Prostate gland (tissue), 2 donors: ENCODE data around the gene PAAF1. TPM values are rescaled to one million over a fixed set of nuclear protein-coding genes. Genes with fewer than 3 reads are reported as not detected.

Source experiments
- DNase-seq: peaks from one replicate; pipeline ENCODE4 v3.0.0-alpha.2; 2019; ENCODE audit warnings: low spot score
- H3K27ac ChIP-seq, 2 donors: fragments of 200-600 bp; sonication (generic); 2 replicates each; pipeline ENCODE4 v1.5.1; 2017 to 2019
- H3K27me3 ChIP-seq: fragments of 200-600 bp; sonication (generic); replicated peaks from 2 replicates; pipeline ENCODE4 v1.5.1; 2019; ENCODE audit not compliant: insufficient read depth
- H3K36me3 ChIP-seq, 2 donors: fragments of 200-600 bp; sonication (generic); 1 replicate in 1 of 2; 2 replicates in 1 of 2; pipeline versions ENCODE4 v1.5.1 to v1.8.1; 2017 to 2019
- H3K4me1 ChIP-seq: fragments of 200-600 bp; sonication (generic); replicated peaks from 2 replicates; pipeline ENCODE4 v1.5.1; 2019
- H3K4me3 ChIP-seq, 2 donors: fragments of 200-600 bp; sonication (generic); 2 replicates each; pipeline ENCODE4 v1.5.1; 2017 to 2019
- H3K9me3 ChIP-seq: fragments of 200-600 bp; sonication (generic); 2 replicates; pipeline ENCODE4 v1.5.1; 2017
- CTCF ChIP-seq, 4 experiments: fragments of 200-600 bp in 2 of 4; fragments of 450-650 bp in 2 of 4; sonication (generic) in 2 of 4; IDR thresholded peaks; 1 replicate in 3 of 4; 2 replicates in 1 of 4; pipeline ENCODE4 v1.5.1; 2016 to 2019; ENCODE audit warnings: antibody characterized with exemption in 4 of 4, mild to moderate bottlenecking in 2 of 4, moderate library complexity in 2 of 4
- POLR2A ChIP-seq: fragments of 450-650 bp; IDR thresholded peaks from one replicate; pipeline ENCODE4 v1.6.1; 2016; ENCODE audit warnings: antibody characterized with exemption, mild to moderate bottlenecking
- POLR2AphosphoS5 ChIP-seq: sonication (generic); formaldehyde crosslinking; IDR thresholded peaks from one replicate; pipeline ENCODE4 v1.6.1; 2017; ENCODE audit warnings: antibody characterized with exemption
- WGBS: methylation state at CpG from one replicate; pipeline ENCODE4 v1.1.5; 2018; 5-methylcytosine and 5-hydroxymethylcytosine counted together
- intact Hi-C: fragments of 100-400 bp; cut with DNase I; formaldehyde crosslinking; loops from one replicate; pipeline ENCODE4 v1.14.2; 2022
- total RNA-seq, 2 donors: library from RNA; depleted of rRNA; stranded (reverse); fragments of >200 nt; gene quantifications; one replicate each; pipeline ENCODE4 v1.1.0, GENCODE V29; 2016

The PAAF1 gene
- total RNA-seq, 2 donors from 2014 or later: 15.6 to 28.3 TPM

- no peak for DNase-seq
- Histone ChIP-seq H3K27me3 (no peaks in the 10 kb centered on the region), H3K4me1 (no peaks in the 10 kb centered on the region)
Observed at GRCh38 chr11:73978576-73979086, 101.8 kb downstream of the PAAF1 start.

GRCh38 chr11:73980001-73980961, 103.5 kb downstream of the PAAF1 start:
- Histone ChIP-seq H3K9me3 (no peaks in the 10 kb centered on the region), H3K4me3 (no peak overlapping the region), H3K27ac (no peak overlapping the region), H3K36me3 (no peaks in the 10 kb centered on the region), H3K27me3 (no peaks in the 10 kb centered on the region), H3K4me1 (no peaks in the 10 kb centered on the region)
- TF ChIP-seq POLR2AphosphoS5 (no peak), POLR2A (no peak), CTCF (IDR thresholded peaks at IDR 0.05) (no peak)
- intact Hi-C loops: loop anchor here (5.0 kb wide), 1 partner anchor 347 kb away; no protein-coding TSS in a partner anchor
- no peak for DNase-seq
- WGBS: 63% methylated on average over 6 of the region's 6 CpGs

More at GRCh38 chr11:73978576-73979086, 101.8 kb downstream of the PAAF1 start:
- TF ChIP-seq POLR2A (no peak), POLR2AphosphoS5 (no peak), CTCF (IDR thresholded peaks at IDR 0.05) (no peak)
- no peaks in the 10 kb centered on the region for H3K9me3 ChIP-seq
- no peak overlapping the region for H3K27ac ChIP-seq
- no peak overlapping the region for H3K4me3 ChIP-seq
- intact Hi-C loops: no loop called here
- no peaks in the 10 kb centered on the region for H3K36me3 ChIP-seq
- WGBS: 95% methylated on average over 3 of the region's 3 CpGs

Other genes with a start within 250 kb of the PAAF1 start
- gene PLEKHB1, start 230.4 kb upstream of the PAAF1 start, total RNA-seq: 10 to 100 TPM; 30.8 to 64.9 TPM
- gene RAB6A, start 115.9 kb upstream of the PAAF1 start, total RNA-seq: 100 to 1,000 TPM; 152 to 200 TPM
- gene MRPL48, start 89.1 kb upstream of the PAAF1 start, total RNA-seq: 10 to 100 TPM; 11.1 to 33.0 TPM
- gene COA4, start 153 bp upstream of the PAAF1 start, total RNA-seq: 100 to 1,000 TPM in 1 of 2 donors, 10 to 100 TPM in 1; 57.0 to 136 TPM
- 1 to 10 TPM in 1 of 2 donors, under 1 TPM in 1; 0.59 to 1.9 TPM for gene DNAJB13, start 74.0 kb downstream of the PAAF1 start, total RNA-seq
- gene UCP2, start 105.8 kb downstream of the PAAF1 start, total RNA-seq: 10 to 100 TPM; 13.6 to 23.1 TPM
- 1 to 10 TPM in 1 of 2 donors, under 1 TPM in 1; 0.55 to 6.8 TPM for gene UCP3, start 132.1 kb downstream of the PAAF1 start, total RNA-seq